Measurements from ENCODE around the gene NES.

NES gene

GRCh38 chr1:156705321-156705917 is 28.2 kb upstream of the NES start, which contains the start of gene CRABP2:
CRABP2 (minus strand) TSS chr1:156705583; CDS start chr1:156705446, 137 bp downstream.
- DNase-seq (ENCODE audit: low read depth in 1 of 2, low spot score in 1 of 2), result no peak

- no peak for DNase-seq (ENCODE audit: low read depth in 1 of 2, low spot score in 1 of 2)
Measured at GRCh38 chr1:156704930-156705320, 27.7 kb upstream of the NES start.

- no peak for DNase-seq (ENCODE audit: low read depth in 1 of 2, low spot score in 1 of 2)
Measured at GRCh38 chr1:156704166-156704711, 27.0 kb upstream of the NES start.

GRCh38 chr1:156703741-156704140 is 26.5 kb upstream of the NES start:
- no peak for DNase-seq (ENCODE audit: low read depth in 1 of 2, low spot score in 1 of 2)

- DNase-seq (ENCODE audit: low read depth in 1 of 2, low spot score in 1 of 2), result no peak
Measured at GRCh38 chr1:156703336-156703735, 26.1 kb upstream of the NES start.

- DNase-seq (ENCODE audit: low read depth in 1 of 2, low spot score in 1 of 2), result no peak
Measured at GRCh38 chr1:156700736-156701531, 23.7 kb upstream of the NES start.

GRCh38 chr1:156698995-156699394 is 21.8 kb upstream of the NES start:
- no peak for DNase-seq (ENCODE audit: low read depth in 1 of 2, low spot score in 1 of 2)

- no peak for DNase-seq (ENCODE audit: low read depth in 1 of 2, low spot score in 1 of 2)
Measured at GRCh38 chr1:156697481-156697880, 20.3 kb upstream of the NES start.

GRCh38 chr1:156696755-156697154 is 19.5 kb upstream of the NES start:
- no peak for DNase-seq (ENCODE audit: low read depth in 1 of 2, low spot score in 1 of 2)

- no peak for DNase-seq (ENCODE audit: low read depth in 1 of 2, low spot score in 1 of 2)
Measured at GRCh38 chr1:156694690-156694962, 17.4 kb upstream of the NES start.

- no peak for DNase-seq (ENCODE audit: low read depth in 1 of 2, low spot score in 1 of 2)
Measured at GRCh38 chr1:156693848-156694689, 16.9 kb upstream of the NES start.

- DNase-seq (ENCODE audit: low read depth in 1 of 2, low spot score in 1 of 2), result no peak
Measured at GRCh38 chr1:156692925-156693847, 16.0 kb upstream of the NES start.

GRCh38 chr1:156692441-156692924 is 15.3 kb upstream of the NES start:
- DNase-seq (ENCODE audit: low read depth in 1 of 2, low spot score in 1 of 2), result no peak

GRCh38 chr1:156691665-156692440 is 14.6 kb upstream of the NES start:
- no peak for DNase-seq (ENCODE audit: low read depth in 1 of 2, low spot score in 1 of 2)

- DNase-seq (ENCODE audit: low read depth in 1 of 2, low spot score in 1 of 2), result no peak
Measured at GRCh38 chr1:156691191-156691590, 14.0 kb upstream of the NES start.

- DNase-seq (ENCODE audit: low read depth in 1 of 2, low spot score in 1 of 2), result no peak
Measured at GRCh38 chr1:156690675-156691036, 13.4 kb upstream of the NES start.

- DNase-seq (ENCODE audit: low read depth in 1 of 2, low spot score in 1 of 2), result no peak
Measured at GRCh38 chr1:156689953-156690674, 12.9 kb upstream of the NES start.

GRCh38 chr1:156689035-156689952 is 12.1 kb upstream of the NES start:
- peak; percentile 57 to 62 for DNase-seq (ENCODE audit: low read depth in 1 of 2, low spot score in 1 of 2)
